Liver (tissue), 9 donors: ENCODE data around the gene EPHB2. TPM values are rescaled to one million over a fixed set of nuclear protein-coding genes. Genes with fewer than 3 reads are reported as not detected.

ENCODE experiments used
- DNase-seq: peaks from one replicate; pipeline ENCODE4 v3.0.0-alpha.2; 2017; ENCODE audit warnings: low spot score
- H3K27ac ChIP-seq, 2 donors: one replicate each; pipeline ENCODE4 v1.7.0; 2013; ENCODE audit warnings: inconsistent platforms in 2 of 2, low read length in 2 of 2, control low read depth in 1 of 2, low read depth in 1 of 2, mild to moderate bottlenecking in 1 of 2
- H3K27me3 ChIP-seq, 4 donors: one replicate each; pipeline versions ENCODE4 v1.6.1 to v1.7.0; 2013; ENCODE audit warnings: low read length in 3 of 4, inconsistent platforms in 1 of 4, mild to moderate bottlenecking in 1 of 4, moderate library complexity in 1 of 4; ENCODE audit not compliant: control insufficient read depth in 4 of 4, insufficient read depth in 4 of 4
- H3K36me3 ChIP-seq, 4 donors: one replicate each; pipeline versions ENCODE4 v1.6.1 to v1.7.0; 2013; ENCODE audit warnings: low read length in 3 of 4, mild to moderate bottlenecking in 3 of 4, low read depth in 1 of 4, moderate library complexity in 1 of 4; ENCODE audit not compliant: control insufficient read depth in 4 of 4, insufficient read depth in 3 of 4
- H3K4me1 ChIP-seq, 4 donors: one replicate each; pipeline versions ENCODE4 v1.6.1 to v1.7.0; 2013; ENCODE audit warnings: low read length in 3 of 4, mild to moderate bottlenecking in 3 of 4, moderate library complexity in 1 of 4; ENCODE audit not compliant: control insufficient read depth in 4 of 4, insufficient read depth in 4 of 4
- H3K4me3 ChIP-seq, 3 donors: one replicate each; pipeline versions ENCODE4 v1.6.1 to v1.7.0; 2013; ENCODE audit warnings: low read length in 3 of 3, control low read depth in 1 of 3, low read depth in 1 of 3, mild to moderate bottlenecking in 1 of 3
- H3K9ac ChIP-seq, 2 donors: one replicate each; pipeline ENCODE4 v1.7.0; 2013; ENCODE audit warnings: low read length in 2 of 2, mild to moderate bottlenecking in 2 of 2, moderate library complexity in 2 of 2, control low read depth in 1 of 2, low read depth in 1 of 2
- H3K9me3 ChIP-seq, 4 donors: one replicate each; pipeline versions ENCODE4 v1.6.1 to v1.7.0; 2013; ENCODE audit warnings: low read length in 3 of 4; ENCODE audit not compliant: control insufficient read depth in 4 of 4
- ATF3 ChIP-seq: IDR thresholded peaks from 2 replicates; pipeline ENCODE4 v1.6.1; 2016; ENCODE audit warnings: antibody characterized with exemption
- CTCF ChIP-seq: fragments of 150-350 bp; IDR thresholded peaks from 2 replicates; pipeline ENCODE4 v1.5.1; 2017; ENCODE audit warnings: improper control_type of control experiment, low read depth, low read length; ENCODE audit not compliant: missing input control
- EGR1 ChIP-seq, 2 donors: IDR thresholded peaks; 2 replicates each; pipeline ENCODE4 v1.6.1; 2016 to 2018; ENCODE audit warnings: antibody characterized with exemption in 2 of 2, low read depth in 2 of 2
- FOXA1 ChIP-seq: IDR thresholded peaks from 2 replicates; pipeline ENCODE4 v1.6.1; 2016; ENCODE audit warnings: antibody characterized with exemption
- FOXA2 ChIP-seq: IDR thresholded peaks from 2 replicates; pipeline ENCODE4 v1.6.1; 2016; ENCODE audit warnings: antibody characterized with exemption
- GABPA ChIP-seq, 2 donors: IDR thresholded peaks in 1 of 2; conservative IDR thresholded peaks in 1 of 2; 2 replicates each; pipeline ENCODE4 v1.6.1; 2016; ENCODE audit warnings: antibody characterized with exemption in 2 of 2, mild to moderate bottlenecking in 1 of 2, moderate library complexity in 1 of 2
- HNF4A ChIP-seq, 2 donors: conservative IDR thresholded peaks; 2 replicates each; pipeline ENCODE4 v1.6.1; 2016; ENCODE audit warnings: antibody characterized with exemption in 2 of 2, mild to moderate bottlenecking in 2 of 2
- HNF4G ChIP-seq: IDR thresholded peaks from 2 replicates; pipeline ENCODE4 v1.6.1; 2016; ENCODE audit warnings: antibody characterized with exemption
- JUND ChIP-seq, 2 donors: IDR thresholded peaks; 2 replicates each; pipeline ENCODE4 v1.6.1; 2016; ENCODE audit warnings: antibody characterized with exemption in 2 of 2
- MAX ChIP-seq: IDR thresholded peaks from 2 replicates; pipeline ENCODE4 v1.6.1; 2016; ENCODE audit warnings: antibody characterized with exemption
- NR2F2 ChIP-seq: IDR thresholded peaks from 2 replicates; pipeline ENCODE4 v1.6.1; 2016; ENCODE audit warnings: antibody characterized with exemption
- RAD21 ChIP-seq, 2 donors: IDR thresholded peaks; 2 replicates each; pipeline ENCODE4 v1.6.1; 2016; ENCODE audit warnings: antibody characterized with exemption in 2 of 2, mild to moderate bottlenecking in 2 of 2
- REST ChIP-seq: IDR thresholded peaks from 2 replicates; pipeline ENCODE4 v1.6.1; 2016; ENCODE audit warnings: antibody characterized with exemption, mild to moderate bottlenecking
- RXRA ChIP-seq, 2 donors: IDR thresholded peaks; 2 replicates each; pipeline ENCODE4 v1.6.1; 2017 to 2018; ENCODE audit warnings: antibody characterized with exemption in 2 of 2, mild to moderate bottlenecking in 1 of 2
- SP1 ChIP-seq: IDR thresholded peaks from 2 replicates; pipeline ENCODE4 v1.6.1; 2018; ENCODE audit warnings: antibody characterized with exemption, mild to moderate bottlenecking
- TAF1 ChIP-seq: conservative IDR thresholded peaks from 2 replicates; pipeline ENCODE4 v1.6.1; 2016; ENCODE audit warnings: antibody characterized with exemption, mild to moderate bottlenecking
- YY1 ChIP-seq: IDR thresholded peaks from 2 replicates; pipeline ENCODE4 v1.6.1; 2016; ENCODE audit warnings: antibody characterized with exemption, mild to moderate bottlenecking
- ZBTB33 ChIP-seq: IDR thresholded peaks from 2 replicates; pipeline ENCODE4 v1.6.1; 2016; ENCODE audit warnings: antibody characterized with exemption
- WGBS: extraction: QIAGEN DNeasy Blood & Tissue Kit; methylation state at CpG from one replicate; pipeline ENCODE4 v1.1.7; 2013; 5-methylcytosine and 5-hydroxymethylcytosine counted together
- polyA plus RNA-seq, 2 donors: library from polyadenylated mRNA; stranded (reverse) in 1 of 2; unstranded in 1 of 2; fragments of 200-250 nt in 1 of 2; fragments of >200 nt in 1 of 2; fragmentation: Nextera tagmentation in 1 of 2; extraction: Ambion mirVana in 1 of 2; gene quantifications; one replicate each; pipeline versions ENCODE4 v1.2.1 to v1.2.3, GENCODE V29; 2013 to 2015
- total RNA-seq, 2 donors: library from RNA; depleted of rRNA; stranded (reverse); fragments of >200 nt; gene quantifications; one replicate each; pipeline ENCODE4 v1.2.3, GENCODE V29; 2014
- donor health status: healthy.
- donor health status: healthy.
- donor health status: healthy.
- donor health status: healthy.
- donor health status: healthy.

Gene EPHB2
- total and polyA plus RNA-seq, 4 donors, result 0.07 to 1.0 (median 0.38) TPM

GRCh38 chr1:22738522-22738921 is 27.9 kb downstream of the EPHB2 start:
- TF ChIP-seq TAF1, result no peak
- no peak for TF ChIP-seq GABPA (IDR thresholded peaks at IDR 0.05 in 1 of 2, conservative IDR thresholded peaks at IDR 0.05 in 1 of 2)
- no peak for TF ChIP-seq MAX
- no peak for TF ChIP-seq ATF3
- no peak for TF ChIP-seq HNF4A (conservative IDR thresholded peaks at IDR 0.05)
- no peak for TF ChIP-seq CTCF
- TF ChIP-seq RAD21 (IDR thresholded peaks at IDR 0.05), result no peak
- no peak for TF ChIP-seq JUND (IDR thresholded peaks at IDR 0.05)
- no peak for TF ChIP-seq FOXA1
- TF ChIP-seq YY1, result no peak
- no peak for TF ChIP-seq ZBTB33
- TF ChIP-seq HNF4G, result no peak
- no peak for TF ChIP-seq REST
- TF ChIP-seq SP1, result no peak
- no peak for TF ChIP-seq NR2F2
- no peak for TF ChIP-seq RXRA (IDR thresholded peaks at IDR 0.05)
- no peak for TF ChIP-seq EGR1 (IDR thresholded peaks at IDR 0.05; ENCODE audit: low read depth in 2 of 2)
- TF ChIP-seq FOXA2, result no peak
- no peaks in the 10 kb centered on the region for H3K27me3 ChIP-seq
- no peak overlapping the region for H3K9ac ChIP-seq
- no peak overlapping the region for H3K4me3 ChIP-seq
- no peak overlapping the region for H3K27ac ChIP-seq
- no peaks in the 10 kb centered on the region for H3K9me3 ChIP-seq
- H3K36me3 ChIP-seq, result no peaks in the 10 kb centered on the region
- DNase-seq, result no peak
- 89% methylated on average over 4 of the region's 4 CpGs for WGBS
- no peaks in the 10 kb centered on the region for H3K4me1 ChIP-seq
